Liver (tissue), 9 donors: ENCODE data around the gene GAS2L3. TPM values are rescaled to one million over a fixed set of nuclear protein-coding genes. Genes with fewer than 3 reads are reported as not detected.

Source experiments
- DNase-seq: peaks from one replicate; pipeline ENCODE4 v3.0.0-alpha.2; 2017; ENCODE audit warnings: low spot score
- H3K27ac ChIP-seq, 2 donors: one replicate each; pipeline ENCODE4 v1.7.0; 2013; ENCODE audit warnings: inconsistent platforms in 2 of 2, low read length in 2 of 2, control low read depth in 1 of 2, low read depth in 1 of 2, mild to moderate bottlenecking in 1 of 2
- H3K27me3 ChIP-seq, 4 donors: one replicate each; pipeline versions ENCODE4 v1.6.1 to v1.7.0; 2013; ENCODE audit warnings: low read length in 3 of 4, inconsistent platforms in 1 of 4, mild to moderate bottlenecking in 1 of 4, moderate library complexity in 1 of 4; ENCODE audit not compliant: control insufficient read depth in 4 of 4, insufficient read depth in 4 of 4
- H3K36me3 ChIP-seq, 4 donors: one replicate each; pipeline versions ENCODE4 v1.6.1 to v1.7.0; 2013; ENCODE audit warnings: low read length in 3 of 4, mild to moderate bottlenecking in 3 of 4, low read depth in 1 of 4, moderate library complexity in 1 of 4; ENCODE audit not compliant: control insufficient read depth in 4 of 4, insufficient read depth in 3 of 4
- H3K4me1 ChIP-seq, 4 donors: one replicate each; pipeline versions ENCODE4 v1.6.1 to v1.7.0; 2013; ENCODE audit warnings: low read length in 3 of 4, mild to moderate bottlenecking in 3 of 4, moderate library complexity in 1 of 4; ENCODE audit not compliant: control insufficient read depth in 4 of 4, insufficient read depth in 4 of 4
- H3K4me3 ChIP-seq, 3 donors: one replicate each; pipeline versions ENCODE4 v1.6.1 to v1.7.0; 2013; ENCODE audit warnings: low read length in 3 of 3, control low read depth in 1 of 3, low read depth in 1 of 3, mild to moderate bottlenecking in 1 of 3
- H3K9ac ChIP-seq, 2 donors: one replicate each; pipeline ENCODE4 v1.7.0; 2013; ENCODE audit warnings: low read length in 2 of 2, mild to moderate bottlenecking in 2 of 2, moderate library complexity in 2 of 2, control low read depth in 1 of 2, low read depth in 1 of 2
- H3K9me3 ChIP-seq, 4 donors: one replicate each; pipeline versions ENCODE4 v1.6.1 to v1.7.0; 2013; ENCODE audit warnings: low read length in 3 of 4; ENCODE audit not compliant: control insufficient read depth in 4 of 4
- EGR1 ChIP-seq, 2 donors: IDR thresholded peaks; 2 replicates each; pipeline ENCODE4 v1.6.1; 2016 to 2018; ENCODE audit warnings: antibody characterized with exemption in 2 of 2, low read depth in 2 of 2
- FOXA1 ChIP-seq: IDR thresholded peaks from 2 replicates; pipeline ENCODE4 v1.6.1; 2016; ENCODE audit warnings: antibody characterized with exemption
- FOXA2 ChIP-seq: IDR thresholded peaks from 2 replicates; pipeline ENCODE4 v1.6.1; 2016; ENCODE audit warnings: antibody characterized with exemption
- GABPA ChIP-seq, 2 donors: IDR thresholded peaks in 1 of 2; conservative IDR thresholded peaks in 1 of 2; 2 replicates each; pipeline ENCODE4 v1.6.1; 2016; ENCODE audit warnings: antibody characterized with exemption in 2 of 2, mild to moderate bottlenecking in 1 of 2, moderate library complexity in 1 of 2
- HNF4A ChIP-seq, 2 donors: conservative IDR thresholded peaks; 2 replicates each; pipeline ENCODE4 v1.6.1; 2016; ENCODE audit warnings: antibody characterized with exemption in 2 of 2, mild to moderate bottlenecking in 2 of 2
- HNF4G ChIP-seq: IDR thresholded peaks from 2 replicates; pipeline ENCODE4 v1.6.1; 2016; ENCODE audit warnings: antibody characterized with exemption
- JUND ChIP-seq, 2 donors: IDR thresholded peaks; 2 replicates each; pipeline ENCODE4 v1.6.1; 2016; ENCODE audit warnings: antibody characterized with exemption in 2 of 2
- NR2F2 ChIP-seq: IDR thresholded peaks from 2 replicates; pipeline ENCODE4 v1.6.1; 2016; ENCODE audit warnings: antibody characterized with exemption
- RAD21 ChIP-seq, 2 donors: IDR thresholded peaks; 2 replicates each; pipeline ENCODE4 v1.6.1; 2016; ENCODE audit warnings: antibody characterized with exemption in 2 of 2, mild to moderate bottlenecking in 2 of 2
- RXRA ChIP-seq, 2 donors: IDR thresholded peaks; 2 replicates each; pipeline ENCODE4 v1.6.1; 2017 to 2018; ENCODE audit warnings: antibody characterized with exemption in 2 of 2, mild to moderate bottlenecking in 1 of 2
- SP1 ChIP-seq: IDR thresholded peaks from 2 replicates; pipeline ENCODE4 v1.6.1; 2018; ENCODE audit warnings: antibody characterized with exemption, mild to moderate bottlenecking
- TAF1 ChIP-seq: conservative IDR thresholded peaks from 2 replicates; pipeline ENCODE4 v1.6.1; 2016; ENCODE audit warnings: antibody characterized with exemption, mild to moderate bottlenecking
- YY1 ChIP-seq: IDR thresholded peaks from 2 replicates; pipeline ENCODE4 v1.6.1; 2016; ENCODE audit warnings: antibody characterized with exemption, mild to moderate bottlenecking
- WGBS: extraction: QIAGEN DNeasy Blood & Tissue Kit; methylation state at CpG from one replicate; pipeline ENCODE4 v1.1.7; 2013; 5-methylcytosine and 5-hydroxymethylcytosine counted together
- polyA plus RNA-seq, 2 donors: library from polyadenylated mRNA; stranded (reverse) in 1 of 2; unstranded in 1 of 2; fragments of 200-250 nt in 1 of 2; fragments of >200 nt in 1 of 2; fragmentation: Nextera tagmentation in 1 of 2; extraction: Ambion mirVana in 1 of 2; gene quantifications; one replicate each; pipeline versions ENCODE4 v1.2.1 to v1.2.3, GENCODE V29; 2013 to 2015
- total RNA-seq, 2 donors: library from RNA; depleted of rRNA; stranded (reverse); fragments of >200 nt; gene quantifications; one replicate each; pipeline ENCODE4 v1.2.3, GENCODE V29; 2014
- TF ChIP-seq, protein P1 (sequence below): fragments of 150-350 bp; IDR thresholded peaks from 2 replicates; pipeline ENCODE4 v1.5.1; 2017; ENCODE audit warnings: improper control_type of control experiment, low read depth, low read length; ENCODE audit not compliant: missing input control
- TF ChIP-seq, protein P2 (sequence below): IDR thresholded peaks from 2 replicates; pipeline ENCODE4 v1.6.1; 2016; ENCODE audit warnings: antibody characterized with exemption
- TF ChIP-seq, protein P3 (sequence below): IDR thresholded peaks from 2 replicates; pipeline ENCODE4 v1.6.1; 2016; ENCODE audit warnings: antibody characterized with exemption, mild to moderate bottlenecking
- TF ChIP-seq, protein P4 (sequence below): IDR thresholded peaks from 2 replicates; pipeline ENCODE4 v1.6.1; 2016; ENCODE audit warnings: antibody characterized with exemption
- TF ChIP-seq, protein P5 (sequence below): IDR thresholded peaks from 2 replicates; pipeline ENCODE4 v1.6.1; 2016; ENCODE audit warnings: antibody characterized with exemption
- donor health status: healthy.
- donor health status: healthy.
- donor health status: healthy.
- donor health status: healthy.
- donor health status: healthy.

The GAS2L3 gene
- total and polyA plus RNA-seq, 4 donors: 0.76 to 17.6 (median 2.4) TPM

DNA sequence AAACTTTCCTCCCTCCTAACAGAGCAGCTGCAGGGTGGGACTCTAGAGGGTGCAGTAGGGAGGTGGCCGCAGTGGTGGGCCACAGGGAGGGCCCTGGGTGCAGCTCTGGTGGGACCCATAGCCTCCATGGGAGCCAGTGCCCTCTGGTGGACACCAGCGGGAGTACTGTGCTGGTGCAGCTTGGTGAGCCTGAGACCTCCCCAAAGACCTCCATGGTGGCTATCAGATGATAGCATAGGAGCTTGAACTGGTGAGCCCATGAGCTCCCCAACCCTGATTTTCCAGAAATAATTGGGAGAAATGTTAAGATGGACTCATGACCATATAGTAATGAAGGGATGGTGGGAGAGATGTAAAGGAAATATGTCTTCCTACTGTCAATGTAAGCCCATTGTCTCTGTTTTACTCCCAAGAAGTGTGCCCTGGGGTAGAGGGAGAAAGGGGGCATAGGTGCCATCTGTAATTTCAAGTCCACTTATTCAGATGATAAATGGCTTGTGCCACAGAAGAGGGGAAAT, 98.7 kb downstream of the GAS2L3 start:
- no peak overlapping the region for H3K9ac ChIP-seq
- H3K9me3 ChIP-seq: no peaks in the 10 kb centered on the region
- DNase-seq: peak; percentile 61
- no peak for TF ChIP-seq FOXA1
- TF ChIP-seq RAD21 (IDR thresholded peaks at IDR 0.05): peak; percentile 37 to 70
- TF ChIP-seq, protein P1, sequence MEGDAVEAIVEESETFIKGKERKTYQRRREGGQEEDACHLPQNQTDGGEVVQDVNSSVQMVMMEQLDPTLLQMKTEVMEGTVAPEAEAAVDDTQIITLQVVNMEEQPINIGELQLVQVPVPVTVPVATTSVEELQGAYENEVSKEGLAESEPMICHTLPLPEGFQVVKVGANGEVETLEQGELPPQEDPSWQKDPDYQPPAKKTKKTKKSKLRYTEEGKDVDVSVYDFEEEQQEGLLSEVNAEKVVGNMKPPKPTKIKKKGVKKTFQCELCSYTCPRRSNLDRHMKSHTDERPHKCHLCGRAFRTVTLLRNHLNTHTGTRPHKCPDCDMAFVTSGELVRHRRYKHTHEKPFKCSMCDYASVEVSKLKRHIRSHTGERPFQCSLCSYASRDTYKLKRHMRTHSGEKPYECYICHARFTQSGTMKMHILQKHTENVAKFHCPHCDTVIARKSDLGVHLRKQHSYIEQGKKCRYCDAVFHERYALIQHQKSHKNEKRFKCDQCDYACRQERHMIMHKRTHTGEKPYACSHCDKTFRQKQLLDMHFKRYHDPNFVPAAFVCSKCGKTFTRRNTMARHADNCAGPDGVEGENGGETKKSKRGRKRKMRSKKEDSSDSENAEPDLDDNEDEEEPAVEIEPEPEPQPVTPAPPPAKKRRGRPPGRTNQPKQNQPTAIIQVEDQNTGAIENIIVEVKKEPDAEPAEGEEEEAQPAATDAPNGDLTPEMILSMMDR: peak; percentile 46
- H3K36me3 ChIP-seq: no peaks in the 10 kb centered on the region
- H3K4me3 ChIP-seq: no peak overlapping the region
- H3K4me1 ChIP-seq: no peaks in the 10 kb centered on the region
- 42% methylated on average over 2 of the region's 2 CpGs for WGBS
- peaks cover 0 to 3% (median 0%) of the 10 kb centered on the region in 4 donors for H3K27me3 ChIP-seq
- no peak overlapping the region for H3K27ac ChIP-seq

DNA sequence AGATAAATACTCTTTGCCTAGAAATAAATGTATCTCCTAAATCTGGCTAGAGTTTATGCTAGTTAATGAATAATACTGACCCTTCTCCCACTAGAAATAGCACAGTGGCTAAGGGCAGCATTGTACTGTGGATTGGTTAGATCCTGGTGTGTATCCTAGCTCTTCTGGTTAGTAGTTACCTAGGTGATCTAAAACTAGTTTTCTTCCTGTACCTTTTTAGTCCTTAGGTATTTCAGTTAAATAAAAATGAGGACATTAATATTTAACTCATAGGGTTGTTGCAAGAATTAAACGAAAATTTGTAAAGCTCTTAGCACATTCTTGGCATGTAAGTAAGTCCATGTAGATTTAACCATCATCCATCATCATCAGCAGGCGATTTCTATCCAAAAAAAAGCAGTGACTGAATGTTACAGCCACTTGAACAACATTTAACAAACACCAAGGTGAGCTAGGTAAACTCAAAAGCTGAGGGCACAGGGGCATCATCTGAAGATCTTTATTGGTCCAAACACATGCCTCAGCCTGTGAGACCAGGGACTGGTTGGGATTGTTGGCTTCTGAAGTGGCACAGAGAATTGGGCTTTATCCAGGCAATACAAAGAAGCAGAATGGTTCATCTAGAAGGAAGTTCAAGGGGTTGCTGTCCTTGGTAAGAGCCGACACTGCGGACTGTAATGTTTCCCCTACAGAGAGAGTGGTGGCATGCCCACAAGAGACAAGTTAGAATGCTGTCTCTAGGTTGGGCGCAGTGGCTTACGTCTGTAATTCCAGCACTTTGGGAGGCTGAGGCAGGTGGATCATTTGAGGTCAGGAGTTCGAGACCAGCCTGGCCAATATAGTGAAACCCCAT, 100.8 kb downstream of the GAS2L3 start:
- Histone ChIP-seq H3K27ac (no peak overlapping the region), H3K4me3 (no peak overlapping the region), H3K4me1 (no peaks in the 10 kb centered on the region), H3K9ac (no peak overlapping the region), H3K36me3 (no peaks in the 10 kb centered on the region), H3K27me3 (peaks cover 0 to 3% (median 0%) of the 10 kb centered on the region in 4 donors), H3K9me3 (no peaks in the 10 kb centered on the region)
- TF ChIP-seq RXRA (IDR thresholded peaks at IDR 0.05): no peak
- no peak for TF ChIP-seq EGR1 (IDR thresholded peaks at IDR 0.05; ENCODE audit: low read depth in 2 of 2)
- TF ChIP-seq YY1: no peak
- TF ChIP-seq, protein P1: no peak
- TF ChIP-seq GABPA (IDR thresholded peaks at IDR 0.05 in 1 of 2, conservative IDR thresholded peaks at IDR 0.05 in 1 of 2): no peak
- no peak for TF ChIP-seq HNF4A (conservative IDR thresholded peaks at IDR 0.05)
- no peak for TF ChIP-seq RAD21 (IDR thresholded peaks at IDR 0.05)
- TF ChIP-seq NR2F2: no peak
- TF ChIP-seq JUND (IDR thresholded peaks at IDR 0.05): no peak
- no peak for TF ChIP-seq FOXA2
- TF ChIP-seq SP1: no peak
- TF ChIP-seq, protein P2, sequence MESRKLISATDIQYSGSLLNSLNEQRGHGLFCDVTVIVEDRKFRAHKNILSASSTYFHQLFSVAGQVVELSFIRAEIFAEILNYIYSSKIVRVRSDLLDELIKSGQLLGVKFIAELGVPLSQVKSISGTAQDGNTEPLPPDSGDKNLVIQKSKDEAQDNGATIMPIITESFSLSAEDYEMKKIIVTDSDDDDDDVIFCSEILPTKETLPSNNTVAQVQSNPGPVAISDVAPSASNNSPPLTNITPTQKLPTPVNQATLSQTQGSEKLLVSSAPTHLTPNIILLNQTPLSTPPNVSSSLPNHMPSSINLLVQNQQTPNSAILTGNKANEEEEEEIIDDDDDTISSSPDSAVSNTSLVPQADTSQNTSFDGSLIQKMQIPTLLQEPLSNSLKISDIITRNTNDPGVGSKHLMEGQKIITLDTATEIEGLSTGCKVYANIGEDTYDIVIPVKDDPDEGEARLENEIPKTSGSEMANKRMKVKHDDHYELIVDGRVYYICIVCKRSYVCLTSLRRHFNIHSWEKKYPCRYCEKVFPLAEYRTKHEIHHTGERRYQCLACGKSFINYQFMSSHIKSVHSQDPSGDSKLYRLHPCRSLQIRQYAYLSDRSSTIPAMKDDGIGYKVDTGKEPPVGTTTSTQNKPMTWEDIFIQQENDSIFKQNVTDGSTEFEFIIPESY: no peak
- TF ChIP-seq TAF1: no peak
- no peak for TF ChIP-seq FOXA1
- TF ChIP-seq, protein P3, sequence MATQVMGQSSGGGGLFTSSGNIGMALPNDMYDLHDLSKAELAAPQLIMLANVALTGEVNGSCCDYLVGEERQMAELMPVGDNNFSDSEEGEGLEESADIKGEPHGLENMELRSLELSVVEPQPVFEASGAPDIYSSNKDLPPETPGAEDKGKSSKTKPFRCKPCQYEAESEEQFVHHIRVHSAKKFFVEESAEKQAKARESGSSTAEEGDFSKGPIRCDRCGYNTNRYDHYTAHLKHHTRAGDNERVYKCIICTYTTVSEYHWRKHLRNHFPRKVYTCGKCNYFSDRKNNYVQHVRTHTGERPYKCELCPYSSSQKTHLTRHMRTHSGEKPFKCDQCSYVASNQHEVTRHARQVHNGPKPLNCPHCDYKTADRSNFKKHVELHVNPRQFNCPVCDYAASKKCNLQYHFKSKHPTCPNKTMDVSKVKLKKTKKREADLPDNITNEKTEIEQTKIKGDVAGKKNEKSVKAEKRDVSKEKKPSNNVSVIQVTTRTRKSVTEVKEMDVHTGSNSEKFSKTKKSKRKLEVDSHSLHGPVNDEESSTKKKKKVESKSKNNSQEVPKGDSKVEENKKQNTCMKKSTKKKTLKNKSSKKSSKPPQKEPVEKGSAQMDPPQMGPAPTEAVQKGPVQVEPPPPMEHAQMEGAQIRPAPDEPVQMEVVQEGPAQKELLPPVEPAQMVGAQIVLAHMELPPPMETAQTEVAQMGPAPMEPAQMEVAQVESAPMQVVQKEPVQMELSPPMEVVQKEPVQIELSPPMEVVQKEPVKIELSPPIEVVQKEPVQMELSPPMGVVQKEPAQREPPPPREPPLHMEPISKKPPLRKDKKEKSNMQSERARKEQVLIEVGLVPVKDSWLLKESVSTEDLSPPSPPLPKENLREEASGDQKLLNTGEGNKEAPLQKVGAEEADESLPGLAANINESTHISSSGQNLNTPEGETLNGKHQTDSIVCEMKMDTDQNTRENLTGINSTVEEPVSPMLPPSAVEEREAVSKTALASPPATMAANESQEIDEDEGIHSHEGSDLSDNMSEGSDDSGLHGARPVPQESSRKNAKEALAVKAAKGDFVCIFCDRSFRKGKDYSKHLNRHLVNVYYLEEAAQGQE: no peak
- TF ChIP-seq, protein P4, sequence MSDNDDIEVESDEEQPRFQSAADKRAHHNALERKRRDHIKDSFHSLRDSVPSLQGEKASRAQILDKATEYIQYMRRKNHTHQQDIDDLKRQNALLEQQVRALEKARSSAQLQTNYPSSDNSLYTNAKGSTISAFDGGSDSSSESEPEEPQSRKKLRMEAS: no peak
- TF ChIP-seq, protein P5, sequence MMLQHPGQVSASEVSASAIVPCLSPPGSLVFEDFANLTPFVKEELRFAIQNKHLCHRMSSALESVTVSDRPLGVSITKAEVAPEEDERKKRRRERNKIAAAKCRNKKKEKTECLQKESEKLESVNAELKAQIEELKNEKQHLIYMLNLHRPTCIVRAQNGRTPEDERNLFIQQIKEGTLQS: no peak
- TF ChIP-seq HNF4G: no peak
- WGBS: 70% methylated on average over 7 of the region's 7 CpGs
- DNase-seq: no peak
